Naive thymus-derived CD4-positive, alpha-beta T cell (primary cell): ENCODE measurements around the gene C4orf50. TPM values are rescaled to one million over a fixed set of nuclear protein-coding genes. Genes with fewer than 3 reads are reported as not detected.

Experiments
- ATAC-seq: fragments of 150-1000 bp; cut with Tn5 transposase; 2 replicates; pipeline ENCODE4 v1.10.0; 2021; ENCODE audit warnings: mild to moderate bottlenecking, moderate library complexity
- CTCF ChIA-PET: fragments of 350-600 bp; sonication (Branson Sonifier 250); formaldehyde crosslinking; loops from one replicate; lab custom pipeline; 2021; ENCODE audit warnings: antibody characterized with exemption; lab: Charles Lee
- POLR2A ChIA-PET: fragments of 350-600 bp; sonication (Branson Sonifier 250); formaldehyde crosslinking; loops from one replicate; lab custom pipeline; 2021; ENCODE audit warnings: antibody characterized with exemption, inconsistent platforms; lab: Charles Lee
- DNase-seq, 9 donors: peaks; one replicate each; pipeline versions ENCODE4 v3.0.0 to v3.0.0-alpha.2; 2020 to 2022; ENCODE audit warnings: mixed read lengths in 1 of 9
- H3K27ac ChIP-seq: one replicate; pipeline ENCODE4 v1.7.0; 2013; ENCODE audit warnings: mild to moderate bottlenecking, low read depth, low read length, moderate library complexity
- H3K27me3 ChIP-seq, 2 donors: one replicate each; pipeline ENCODE4 v1.7.0; 2013; ENCODE audit warnings: low read length in 2 of 2, mild to moderate bottlenecking in 2 of 2, moderate library complexity in 2 of 2; ENCODE audit not compliant: control insufficient read depth in 2 of 2, insufficient read depth in 2 of 2
- H3K36me3 ChIP-seq, 3 experiments: 1 replicate in 2 of 3; 2 replicates in 1 of 3; pipeline ENCODE4 v1.7.0; 2013; ENCODE audit warnings: low read length in 3 of 3, mild to moderate bottlenecking in 3 of 3, moderate library complexity in 1 of 3; ENCODE audit not compliant: insufficient read depth in 3 of 3, control insufficient read depth in 2 of 3
- H3K4me1 ChIP-seq, 2 donors: one replicate each; pipeline ENCODE4 v1.7.0; 2013; ENCODE audit warnings: low read length in 2 of 2, mild to moderate bottlenecking in 2 of 2, moderate library complexity in 1 of 2; ENCODE audit not compliant: control insufficient read depth in 2 of 2, insufficient read depth in 2 of 2
- H3K4me3 ChIP-seq: 2 replicates; pipeline ENCODE4 v1.7.0; 2013; ENCODE audit warnings: mild to moderate bottlenecking, low read length
- H3K9me3 ChIP-seq, 3 experiments: 1 replicate in 2 of 3; 2 replicates in 1 of 3; pipeline ENCODE4 v1.7.0; 2013; ENCODE audit warnings: low read length in 3 of 3; ENCODE audit not compliant: control insufficient read depth in 2 of 3
- H3K27ac Mint-ChIP-seq, 9 donors: one replicate each; pipeline ENCODE4 v1.8.0; 2020 to 2022; ENCODE audit warnings: mixed read lengths in 9 of 9, mild to moderate bottlenecking in 8 of 9, moderate library complexity in 5 of 9, inconsistent platforms in 2 of 9
- H3K27me3 Mint-ChIP-seq, 5 donors: one replicate each; pipeline ENCODE4 v1.8.0; 2021 to 2022; ENCODE audit warnings: mixed read lengths in 5 of 5, mild to moderate bottlenecking in 1 of 5
- H3K36me3 Mint-ChIP-seq, 5 donors: one replicate each; pipeline ENCODE4 v1.8.0; 2020 to 2022; ENCODE audit warnings: mixed read lengths in 5 of 5, mild to moderate bottlenecking in 3 of 5, inconsistent platforms in 1 of 5
- H3K4me1 Mint-ChIP-seq, 7 donors: one replicate each; pipeline ENCODE4 v1.8.0; 2020 to 2022; ENCODE audit warnings: mixed read lengths in 7 of 7, mild to moderate bottlenecking in 3 of 7, inconsistent platforms in 1 of 7
- H3K4me3 Mint-ChIP-seq, 10 donors: one replicate each; pipeline ENCODE4 v1.8.0; 2020 to 2022; ENCODE audit warnings: mild to moderate bottlenecking in 10 of 10, mixed read lengths in 10 of 10, moderate library complexity in 6 of 10, inconsistent platforms in 2 of 10
- H3K9me3 Mint-ChIP-seq, 11 donors: one replicate each; pipeline ENCODE4 v1.8.0; 2020 to 2022; ENCODE audit warnings: mixed read lengths in 11 of 11, mild to moderate bottlenecking in 4 of 11, inconsistent platforms in 1 of 11, moderate library complexity in 1 of 11
- intact Hi-C, 2 donors: fragments of 100-400 bp; cut with micrococcal nuclease; formaldehyde crosslinking; loops; one replicate each; pipeline ENCODE4 v1.15.1; 2023
- polyA plus RNA-seq, 2 donors: library from polyadenylated mRNA; unstranded; fragments of 300-500 nt; fragmentation: Illumina TruSeq; gene quantifications; one replicate each; pipeline ENCODE4 v1.2.3, GENCODE V29; 2021
- total RNA-seq, 6 experiments: library from RNA in 5 of 6; stranded (reverse) in 5 of 6; gene quantifications; 1 replicate in 5 of 6; 2 replicates in 1 of 6; pipeline ENCODE4 v1.2.3 and lab custom pipeline; 2021 to 2026

The C4orf50 gene
- total and polyA plus RNA-seq, 7 experiments from 2014 or later: 0.08 to 0.87 (median 0.54) TPM; not detected in 4

GRCh38 chr4:5919571-5919970 lies 98.7 kb downstream of the C4orf50 start:
- H3K4me1 Mint-ChIP-seq: peaks cover 0 to 2% (median 0%) of the 10 kb centered on the region in 7 donors
- no peak for DNase-seq
- Histone ChIP-seq H3K4me3 (no peak overlapping the region), H3K36me3 (no peaks in the 10 kb centered on the region), H3K27me3 (no peaks in the 10 kb centered on the region), H3K4me1 (no peaks in the 10 kb centered on the region), H3K9me3 (no peaks in the 10 kb centered on the region), H3K27ac (no peak overlapping the region)
- ChIA-PET CTCF (no interaction called here), POLR2A (no interaction called here)
- H3K27ac Mint-ChIP-seq: no peak overlapping the region
- no peak overlapping the region for H3K4me3 Mint-ChIP-seq
- peaks cover 0 to 47% (median 16%) of the 10 kb centered on the region in 5 donors for H3K27me3 Mint-ChIP-seq
- intact Hi-C loops: no loop called here
- ATAC-seq: no peak
- H3K9me3 Mint-ChIP-seq: peaks cover 0 to 12% (median 3%) of the 10 kb centered on the region in 11 donors
- no peaks in the 10 kb centered on the region for H3K36me3 Mint-ChIP-seq

DNA sequence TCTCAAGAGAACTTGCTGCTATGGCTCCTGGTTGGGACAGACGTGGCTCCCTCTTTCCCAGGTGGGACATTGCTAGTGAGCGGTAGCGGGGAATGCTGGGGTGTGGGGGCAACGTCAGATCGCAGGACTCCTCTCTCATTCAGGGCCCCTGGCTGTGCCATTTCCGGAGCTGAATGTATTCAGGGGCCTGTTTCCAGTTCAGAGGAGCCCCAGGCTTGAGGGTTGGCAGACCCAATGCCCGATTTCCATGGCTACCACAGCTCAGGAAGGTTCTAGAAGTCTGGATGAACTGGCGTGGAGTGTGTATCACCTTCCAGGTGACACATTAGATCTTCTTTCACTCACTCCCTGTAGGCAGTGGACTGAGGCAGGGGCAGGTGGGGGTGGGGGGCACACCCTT lies 99.2 kb downstream of the C4orf50 start:
- Histone ChIP-seq H3K27ac (no peak overlapping the region), H3K27me3 (no peaks in the 10 kb centered on the region), H3K4me3 (no peak overlapping the region), H3K4me1 (no peaks in the 10 kb centered on the region), H3K36me3 (no peaks in the 10 kb centered on the region), H3K9me3 (no peaks in the 10 kb centered on the region)
- H3K9me3 Mint-ChIP-seq: peaks cover 0 to 13% (median 3%) of the 10 kb centered on the region in 11 donors
- H3K27me3 Mint-ChIP-seq: peaks cover 0 to 42% (median 16%) of the 10 kb centered on the region in 5 donors
- intact Hi-C loops: no loop called here
- H3K4me1 Mint-ChIP-seq: peaks cover 0 to 2% (median 0%) of the 10 kb centered on the region in 7 donors
- CTCF ChIA-PET: no interaction called here
- H3K36me3 Mint-ChIP-seq: no peaks in the 10 kb centered on the region
- DNase-seq (no peak), ATAC-seq (no peak)
- POLR2A ChIA-PET: no interaction called here
- no peak overlapping the region for H3K27ac Mint-ChIP-seq
- no peak overlapping the region for H3K4me3 Mint-ChIP-seq

GRCh38 chr4:5918331-5918985 lies 99.8 kb downstream of the C4orf50 start:
- peaks cover 0 to 2% (median 0%) of the 10 kb centered on the region in 7 donors for H3K4me1 Mint-ChIP-seq
- Histone ChIP-seq H3K4me1 (no peaks in the 10 kb centered on the region), H3K9me3 (no peaks in the 10 kb centered on the region), H3K27ac (no peak overlapping the region), H3K27me3 (no peaks in the 10 kb centered on the region), H3K36me3 (no peaks in the 10 kb centered on the region), H3K4me3 (no peak overlapping the region)
- POLR2A ChIA-PET: no interaction called here
- no peaks in the 10 kb centered on the region for H3K36me3 Mint-ChIP-seq
- no peak overlapping the region for H3K4me3 Mint-ChIP-seq
- H3K9me3 Mint-ChIP-seq: peaks cover 0 to 16% (median 3%) of the 10 kb centered on the region in 11 donors
- ATAC-seq (no peak), DNase-seq (no peak)
- CTCF ChIA-PET: no interaction called here
- intact Hi-C loops: no loop called here
- peaks cover 0 to 38% (median 16%) of the 10 kb centered on the region in 5 donors for H3K27me3 Mint-ChIP-seq
- no peak overlapping the region for H3K27ac Mint-ChIP-seq

DNA sequence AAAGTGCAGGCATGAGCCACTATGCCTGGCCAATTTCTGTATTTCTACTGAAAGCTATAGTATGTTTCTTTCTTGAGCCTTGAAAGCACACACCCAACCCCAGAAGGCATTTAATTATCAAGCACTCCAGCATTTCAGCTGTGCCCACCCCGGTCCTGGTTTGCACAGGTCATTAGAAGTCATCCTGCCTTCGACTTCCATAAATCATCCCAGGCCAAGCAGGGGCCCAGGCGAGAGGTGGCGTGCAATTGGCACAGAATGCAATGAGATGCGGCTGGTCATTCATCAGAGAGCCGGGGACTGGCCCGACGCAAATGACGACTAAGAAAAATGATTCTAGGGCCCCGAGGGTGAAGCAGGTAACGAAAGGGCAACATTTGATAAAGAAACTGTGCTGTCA lies 100.6 kb downstream of the C4orf50 start:
- H3K4me1 Mint-ChIP-seq: peaks cover 0 to 2% (median 0%) of the 10 kb centered on the region in 7 donors
- H3K27ac Mint-ChIP-seq: no peak overlapping the region
- H3K4me3 ChIP-seq: no peak overlapping the region
- no peaks in the 10 kb centered on the region for H3K36me3 ChIP-seq
- no peak overlapping the region for H3K4me3 Mint-ChIP-seq
- no peaks in the 10 kb centered on the region for H3K4me1 ChIP-seq
- H3K27me3 ChIP-seq: no peaks in the 10 kb centered on the region
- peaks cover 0 to under 1% (median 0%) of the 10 kb centered on the region in 3 experiments for H3K9me3 ChIP-seq
- intact Hi-C loops: no loop called here
- peaks cover 0 to 8% (median 4%) of the 10 kb centered on the region in 11 donors for H3K9me3 Mint-ChIP-seq
- ATAC-seq (no peak), DNase-seq (no peak)
- POLR2A ChIA-PET: no interaction called here
- CTCF ChIA-PET: no interaction called here
- peaks cover 0 to 34% (median 16%) of the 10 kb centered on the region in 5 donors for H3K27me3 Mint-ChIP-seq
- H3K27ac ChIP-seq: no peak overlapping the region
- peaks cover 0 to under 1% (median 0%) of the 10 kb centered on the region in 5 donors for H3K36me3 Mint-ChIP-seq

- CTCF ChIA-PET: no interaction called here
- Histone ChIP-seq H3K27ac (no peak overlapping the region), H3K27me3 (no peaks in the 10 kb centered on the region), H3K36me3 (no peaks in the 10 kb centered on the region), H3K4me3 (no peak overlapping the region), H3K4me1 (no peaks in the 10 kb centered on the region), H3K9me3 (peaks cover 0 to 8% (median 0%) of the 10 kb centered on the region in 3 experiments)
- ATAC-seq (no peak), DNase-seq (no peak)
- Mint-ChIP-seq H3K9me3 (peaks cover 0 to 12% (median 6%) of the 10 kb centered on the region in 11 donors), H3K4me1 (peaks cover 0 to 3% (median 0%) of the 10 kb centered on the region in 7 donors), H3K4me3 (no peak overlapping the region), H3K27ac (no peak overlapping the region), H3K27me3 (peaks cover 0 to 30% (median 14%) of the 10 kb centered on the region in 5 donors), H3K36me3 (peaks cover 0 to 4% (median 0%) of the 10 kb centered on the region in 5 donors)
- POLR2A ChIA-PET: no interaction called here
- intact Hi-C loops: no loop called here
These were observed 102.0 kb downstream of the C4orf50 start for GRCh38 chr4:5916229-5916628.

DNA sequence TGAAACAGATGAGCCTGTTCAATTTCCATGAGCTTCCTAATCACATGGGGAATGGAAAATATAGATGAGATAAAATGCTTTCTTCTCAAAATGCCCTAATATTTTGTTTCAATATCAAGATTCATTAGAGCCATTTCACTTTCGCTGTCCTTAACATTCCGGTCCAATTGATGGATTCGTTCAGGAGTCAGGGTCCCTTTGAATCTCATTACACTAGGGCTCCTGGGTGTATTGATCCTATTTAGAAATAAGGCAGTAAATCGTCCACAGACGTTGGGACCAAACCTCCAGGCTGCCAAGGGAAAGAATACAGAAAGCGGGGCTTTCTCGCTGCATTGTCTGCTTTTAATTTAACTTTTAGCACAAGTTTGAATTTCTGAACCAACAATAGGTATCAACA lies 104.8 kb downstream of the C4orf50 start:
- Histone ChIP-seq H3K9me3 (peaks cover 0 to 8% (median 0%) of the 10 kb centered on the region in 3 experiments), H3K4me3 (no peak overlapping the region), H3K27me3 (no peaks in the 10 kb centered on the region), H3K4me1 (no peaks in the 10 kb centered on the region), H3K36me3 (no peaks in the 10 kb centered on the region), H3K27ac (no peak overlapping the region)
- CTCF ChIA-PET: no interaction called here
- intact Hi-C loops: no loop called here
- Mint-ChIP-seq H3K27ac (no peak overlapping the region), H3K36me3 (peaks cover 0 to 6% (median 0%) of the 10 kb centered on the region in 5 donors), H3K4me1 (peaks cover 0 to 3% (median 0%) of the 10 kb centered on the region in 7 donors), H3K4me3 (no peak overlapping the region), H3K9me3 (peaks cover 6 to 28% (median 17%) of the 10 kb centered on the region in 11 donors), H3K27me3 (peaks cover 0 to 11% (median 9%) of the 10 kb centered on the region in 5 donors)
- ATAC-seq (no peak), DNase-seq (no peak)
- POLR2A ChIA-PET: no interaction called here

DNA sequence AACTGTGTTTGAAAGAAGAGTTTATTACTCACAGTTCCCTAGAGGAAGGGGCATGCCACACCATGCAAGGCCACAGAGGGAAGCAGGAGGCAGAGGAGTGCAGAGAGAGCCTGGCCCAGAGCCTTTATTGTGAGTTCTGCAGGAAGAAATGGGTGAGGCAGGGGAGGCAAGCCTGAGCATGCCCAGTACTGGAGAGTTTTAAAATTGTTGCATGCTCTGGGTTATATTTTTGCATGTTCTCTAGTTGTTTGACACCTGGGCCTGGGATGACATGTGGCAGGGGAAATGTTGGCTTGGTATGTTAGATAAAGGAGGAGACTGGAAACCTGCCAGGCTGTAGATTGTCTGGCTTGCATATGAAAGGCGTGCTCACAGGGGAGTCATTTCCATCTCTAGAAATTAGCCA lies 105.6 kb downstream of the C4orf50 start:
- Mint-ChIP-seq H3K4me3 (no peak overlapping the region), H3K27ac (no peak overlapping the region), H3K27me3 (peaks cover 0 to 9% (median 6%) of the 10 kb centered on the region in 5 donors), H3K9me3 (peaks cover 5 to 35% (median 22%) of the 10 kb centered on the region in 11 donors), H3K36me3 (peaks cover 0 to 10% (median 0%) of the 10 kb centered on the region in 5 donors), H3K4me1 (peaks cover 0 to 3% (median 0%) of the 10 kb centered on the region in 7 donors)
- H3K9me3 ChIP-seq: peaks cover 0 to 12% (median 0%) of the 10 kb centered on the region in 3 experiments
- no peaks in the 10 kb centered on the region for H3K27me3 ChIP-seq
- ATAC-seq (no peak), DNase-seq (no peak)
- no peaks in the 10 kb centered on the region for H3K4me1 ChIP-seq
- ChIA-PET CTCF (no interaction called here), POLR2A (no interaction called here)
- no peaks in the 10 kb centered on the region for H3K36me3 ChIP-seq
- intact Hi-C loops: no loop called here
- H3K27ac ChIP-seq: no peak overlapping the region
- H3K4me3 ChIP-seq: no peak overlapping the region
